CD4-positive, alpha-beta memory T cell (primary cell): ENCODE measurements around the gene CHEK2. TPM values are rescaled to one million over a fixed set of nuclear protein-coding genes. Genes with fewer than 3 reads are reported as not detected.

Experiments used
- CTCF ChIA-PET: fragments of 350-600 bp; sonication (Branson Sonifier 250); formaldehyde crosslinking; loops from one replicate; lab custom pipeline; 2021; ENCODE audit warnings: inconsistent platforms; ENCODE audit not compliant: partially characterized antibody; lab: Charles Lee
- POLR2A ChIA-PET: fragments of 350-600 bp; sonication (Branson Sonifier 250); formaldehyde crosslinking; loops from one replicate; lab custom pipeline; 2021; ENCODE audit not compliant: partially characterized antibody; lab: Charles Lee
- DNase-seq, 5 donors: peaks; one replicate each; pipeline versions ENCODE4 v3.0.0 to v3.0.0-alpha.2; 2020 to 2022; ENCODE audit warnings: mixed read lengths in 1 of 5
- H3K27ac ChIP-seq: one replicate; pipeline ENCODE4 v1.7.0; 2013; ENCODE audit warnings: low read depth, low read length
- H3K27me3 ChIP-seq: 2 replicates; pipeline ENCODE4 v1.7.0; 2013; ENCODE audit warnings: mild to moderate bottlenecking, low read length, moderate library complexity; ENCODE audit not compliant: insufficient read depth
- H3K36me3 ChIP-seq: 2 replicates; pipeline ENCODE4 v1.7.0; 2013; ENCODE audit warnings: mild to moderate bottlenecking, low read length, moderate library complexity; ENCODE audit not compliant: insufficient read depth
- H3K4me1 ChIP-seq: 2 replicates; pipeline ENCODE4 v1.7.0; 2013; ENCODE audit warnings: mild to moderate bottlenecking, low read length, moderate library complexity; ENCODE audit not compliant: insufficient read depth
- H3K4me3 ChIP-seq, 2 donors: one replicate each; pipeline ENCODE4 v1.7.0; 2013; ENCODE audit warnings: low read length in 2 of 2, mild to moderate bottlenecking in 1 of 2
- H3K9me3 ChIP-seq, 2 donors: one replicate each; pipeline ENCODE4 v1.7.0; 2013; ENCODE audit warnings: low read length in 2 of 2, control low read depth in 1 of 2; ENCODE audit not compliant: control insufficient read depth in 1 of 2
- H3K27ac Mint-ChIP-seq, 7 donors: one replicate each; pipeline ENCODE4 v1.8.0; 2020 to 2021; ENCODE audit warnings: mixed read lengths in 7 of 7, mild to moderate bottlenecking in 6 of 7, inconsistent platforms in 3 of 7, moderate library complexity in 3 of 7
- H3K27me3 Mint-ChIP-seq, 2 donors: one replicate each; pipeline ENCODE4 v1.8.0; 2020 to 2021; ENCODE audit warnings: mixed read lengths in 2 of 2
- H3K36me3 Mint-ChIP-seq, 2 donors: one replicate each; pipeline ENCODE4 v1.8.0; 2020 to 2021; ENCODE audit warnings: mixed read lengths in 2 of 2, inconsistent platforms in 1 of 2, mild to moderate bottlenecking in 1 of 2
- H3K4me1 Mint-ChIP-seq, 4 donors: one replicate each; pipeline ENCODE4 v1.8.0; 2020 to 2021; ENCODE audit warnings: mixed read lengths in 4 of 4, mild to moderate bottlenecking in 1 of 4
- H3K4me3 Mint-ChIP-seq, 8 donors: one replicate each; pipeline ENCODE4 v1.8.0; 2020 to 2021; ENCODE audit warnings: mixed read lengths in 8 of 8, mild to moderate bottlenecking in 7 of 8, moderate library complexity in 6 of 8, inconsistent platforms in 3 of 8
- H3K9me3 Mint-ChIP-seq, 8 donors: one replicate each; pipeline ENCODE4 v1.8.0; 2020 to 2021; ENCODE audit warnings: mixed read lengths in 8 of 8, mild to moderate bottlenecking in 5 of 8, inconsistent platforms in 3 of 8, moderate library complexity in 1 of 8
- intact Hi-C: fragments of 100-400 bp; cut with micrococcal nuclease; formaldehyde crosslinking; loops from one replicate; pipeline ENCODE4 v1.15.1; 2023
- polyA plus RNA-seq, 2 donors: library from polyadenylated mRNA; unstranded; fragments of 300-500 nt; fragmentation: Illumina TruSeq; gene quantifications; one replicate each; pipeline ENCODE4 v1.2.3, GENCODE V29; 2021
- total RNA-seq, 2 experiments: library from RNA; stranded (reverse); gene quantifications; one replicate each; pipeline ENCODE4 v1.2.3, GENCODE V29; 2021

CHEK2 gene
- total and polyA plus RNA-seq, 4 experiments from 2014 or later, result 4.6 to 16.4 (median 8.4) TPM

- H3K9me3 Mint-ChIP-seq, result no peaks in the 10 kb centered on the region
Measured at GRCh38 chr22:28774378-28774777, 32.8 kb upstream of the CHEK2 start.

GRCh38 chr22:28773461-28773867 is 31.8 kb upstream of the CHEK2 start:
- no peaks in the 10 kb centered on the region for H3K9me3 Mint-ChIP-seq
- H3K4me1 ChIP-seq, result peaks cover 35% of the 10 kb centered on the region
- H3K4me1 Mint-ChIP-seq, result peaks cover 17 to 36% (median 27%) of the 10 kb centered on the region in 4 donors
- H3K4me3 Mint-ChIP-seq, result peak overlapping the region; percentile 92 to 99 (median 96)
- ChIA-PET POLR2A (interaction anchor here (0.6 to 2.1 kb wide), 10 partner anchors 11 to 380 kb away, joined by 3 to 51 read pairs (median 6); partner anchors contain the start of gene XBP1), CTCF (interaction anchor here (0.6 to 4.2 kb wide), 11 partner anchors 11 to 173 kb away, joined by 3 to 16 read pairs (median 4); partner anchors contain the start of gene XBP1)
- H3K27me3 ChIP-seq, result no peaks in the 10 kb centered on the region
- H3K36me3 ChIP-seq, result no peaks in the 10 kb centered on the region
- peak overlapping the region; percentile 72 to 86 for H3K4me3 ChIP-seq
- no peaks in the 10 kb centered on the region for H3K27me3 Mint-ChIP-seq
- peak overlapping the region; percentile 84 for H3K27ac ChIP-seq
- no peak for DNase-seq
- no peaks in the 10 kb centered on the region for H3K9me3 ChIP-seq
- H3K36me3 Mint-ChIP-seq, result peaks cover 10 to 20% of the 10 kb centered on the region in 2 donors
- peak overlapping the region; percentile 81 to 97 (median 93) for H3K27ac Mint-ChIP-seq
- intact Hi-C loops, result loop anchor here (5.0 kb wide), 1 partner anchor 39 kb away; no protein-coding TSS in a partner anchor

More at GRCh38 chr22:28774378-28774777, 32.8 kb upstream of the CHEK2 start:
- Mint-ChIP-seq H3K27me3 (no peaks in the 10 kb centered on the region), H3K36me3 (peaks cover 10 to 23% of the 10 kb centered on the region in 2 donors), H3K4me3 (peak overlapping the region; percentile 33 to 94 (median 74)), H3K27ac (peak overlapping the region in 6 of 7 donors; percentile 13 to 92 (median 64)), H3K4me1 (peaks cover 21 to 38% (median 29%) of the 10 kb centered on the region in 4 donors)
- H3K27me3 ChIP-seq, result no peaks in the 10 kb centered on the region
- ChIA-PET POLR2A (interaction anchor here (0.6 to 1.5 kb wide), 2 partner anchors 26 to 37 kb away, joined by 3 read pairs; partner anchors contain the start of gene XBP1), CTCF (interaction anchor here (0.6 to 4.2 kb wide), 5 partner anchors 10 to 174 kb away, joined by 3 to 16 read pairs (median 8); no protein-coding TSS in a partner anchor)
- H3K36me3 ChIP-seq, result no peaks in the 10 kb centered on the region
- no peak for DNase-seq
- no peak overlapping the region for H3K4me3 ChIP-seq
- intact Hi-C loops, result loop anchor here (5.0 kb wide), 1 partner anchor 38 kb away; no protein-coding TSS in a partner anchor
- no peaks in the 10 kb centered on the region for H3K9me3 ChIP-seq
- peak overlapping the region; percentile 26 for H3K27ac ChIP-seq
- H3K4me1 ChIP-seq, result peaks cover 38% of the 10 kb centered on the region

GRCh38 chr22:28772633-28773460 is 31.2 kb upstream of the CHEK2 start, which contains the start of gene CCDC117:
Gene CCDC117, plus strand, starts transcription at chr22:28772695. Its CDS starts 155 bp downstream, at chr22:28772850.
- peak within 1 kb of the TSS; percentile 84 for H3K27ac ChIP-seq
- Mint-ChIP-seq H3K4me3 (peak within 1 kb of the TSS; percentile 93 to 99 (median 96)), H3K9me3 (no peaks in the 10 kb centered on the region), H3K27ac (peak within 1 kb of the TSS; percentile 89 to 97 (median 94)), H3K36me3 (peaks cover 10 to 20% of the 10 kb centered on the region in 2 donors), H3K27me3 (no peaks in the 10 kb centered on the region), H3K4me1 (peaks cover 17 to 36% (median 25%) of the 10 kb centered on the region in 4 donors)
- no peaks in the 10 kb centered on the region for H3K36me3 ChIP-seq
- H3K4me3 ChIP-seq, result peak within 1 kb of the TSS; percentile 72 to 86
- no peaks in the 10 kb centered on the region for H3K9me3 ChIP-seq
- H3K4me1 ChIP-seq, result peaks cover 35% of the 10 kb centered on the region
- POLR2A ChIA-PET, result interaction anchor here (0.6 to 2.1 kb wide), 14 partner anchors 11 to 380 kb away, joined by 3 to 51 read pairs (median 4); partner anchors contain the start of genes CHEK2, HSCB and XBP1
- no peaks in the 10 kb centered on the region for H3K27me3 ChIP-seq
- CTCF ChIA-PET, result interaction anchor here (0.6 to 4.2 kb wide), 14 partner anchors 12 to 172 kb away, joined by 3 to 16 read pairs (median 4); partner anchors contain the start of gene XBP1
- intact Hi-C loops, result loop anchor here (1.0 to 5.0 kb wide), 4 partner anchors 26 to 110 kb away; partner anchors contain the start of genes HSCB and ZNRF3
- DNase-seq, result peak; percentile 87 to 96 (median 88)

- no peaks in the 10 kb centered on the region for H3K9me3 ChIP-seq
- no peaks in the 10 kb centered on the region for H3K9me3 Mint-ChIP-seq
- H3K36me3 Mint-ChIP-seq, result peaks cover 10 to 17% of the 10 kb centered on the region in 2 donors
- H3K4me1 ChIP-seq, result peaks cover 29% of the 10 kb centered on the region
- no peak overlapping the region for H3K27ac ChIP-seq
- H3K4me3 ChIP-seq, result no peak overlapping the region
- no peak overlapping the region for H3K27ac Mint-ChIP-seq
- H3K36me3 ChIP-seq, result no peaks in the 10 kb centered on the region
- H3K4me1 Mint-ChIP-seq, result peaks cover 17 to 36% (median 24%) of the 10 kb centered on the region in 4 donors
- no peak for DNase-seq
- H3K27me3 ChIP-seq, result no peaks in the 10 kb centered on the region
- intact Hi-C loops, result loop anchor here (5.0 kb wide), 1 partner anchor 41 kb away; no protein-coding TSS in a partner anchor
- H3K27me3 Mint-ChIP-seq, result no peaks in the 10 kb centered on the region
- CTCF ChIA-PET, result interaction anchor here (4.2 kb wide), 1 partner anchor 19 kb away, joined by 16 read pairs; no protein-coding TSS in a partner anchor
- POLR2A ChIA-PET, result no interaction called here
- peak overlapping the region in 2 of 8 donors; percentile 66 to 75 for H3K4me3 Mint-ChIP-seq
Measured at GRCh38 chr22:28771195-28771791, 29.7 kb upstream of the CHEK2 start.

- Histone ChIP-seq H3K4me3 (no peak overlapping the region), H3K9me3 (no peaks in the 10 kb centered on the region), H3K27me3 (no peaks in the 10 kb centered on the region), H3K27ac (no peak overlapping the region), H3K4me1 (peaks cover 14% of the 10 kb centered on the region), H3K36me3 (no peaks in the 10 kb centered on the region)
- Mint-ChIP-seq H3K9me3 (no peaks in the 10 kb centered on the region), H3K27ac (no peak overlapping the region), H3K27me3 (no peaks in the 10 kb centered on the region), H3K36me3 (peaks cover 7 to 10% of the 10 kb centered on the region in 2 donors), H3K4me1 (peaks cover 10 to 18% (median 12%) of the 10 kb centered on the region in 4 donors), H3K4me3 (peak overlapping the region in 1 of 8 donors; percentile 22)
- DNase-seq, result no peak
- ChIA-PET CTCF (interaction anchor here (1.0 kb wide), 1 partner anchor 34 kb away, joined by 4 read pairs; no protein-coding TSS in a partner anchor), POLR2A (no interaction called here)
- intact Hi-C loops, result loop anchor here (5.0 kb wide), 1 partner anchor 43 kb away; no protein-coding TSS in a partner anchor
Measured at GRCh38 chr22:28769394-28770085, 27.9 kb upstream of the CHEK2 start.

- Mint-ChIP-seq H3K9me3 (no peaks in the 10 kb centered on the region), H3K36me3 (peaks cover 5 to 9% of the 10 kb centered on the region in 2 donors), H3K4me1 (peaks cover 8 to 14% (median 10%) of the 10 kb centered on the region in 4 donors), H3K27me3 (no peaks in the 10 kb centered on the region), H3K27ac (no peak overlapping the region), H3K4me3 (no peak overlapping the region)
- H3K36me3 ChIP-seq, result no peaks in the 10 kb centered on the region
- peaks cover 8% of the 10 kb centered on the region for H3K4me1 ChIP-seq
- no peaks in the 10 kb centered on the region for H3K9me3 ChIP-seq
- CTCF ChIA-PET, result no interaction called here
- no peaks in the 10 kb centered on the region for H3K27me3 ChIP-seq
- POLR2A ChIA-PET, result no interaction called here
- no peak for DNase-seq
- no peak overlapping the region for H3K27ac ChIP-seq
- H3K4me3 ChIP-seq, result no peak overlapping the region
- intact Hi-C loops, result no loop called here
Measured at GRCh38 chr22:28768701-28769393, 27.2 kb upstream of the CHEK2 start.
